IMR-90 (cell line): ENCODE data around the gene CEACAM3.

ENCODE experiments used
- BHLHE40 ChIP-seq: fragments of 150-350 bp; IDR thresholded peaks from 2 replicates; pipeline ENCODE4 v1.6.1; 2016; ENCODE audit warnings: mild to moderate bottlenecking, low read depth, low read length
- CEBPB ChIP-seq: IDR thresholded peaks from 2 replicates; pipeline ENCODE4 v1.6.1; 2012; ENCODE audit warnings: low read depth, low read length, improper control_type of control experiment
- CTCF ChIP-seq: conservative IDR thresholded peaks from 2 replicates; pipeline ENCODE4 v1.5.1; 2012; ENCODE audit warnings: mild to moderate bottlenecking, low read depth, low read length, improper control_type of control experiment
- ELK1 ChIP-seq: fragments of 150-350 bp; IDR thresholded peaks from 2 replicates; pipeline ENCODE4 v1.6.1; 2016; ENCODE audit warnings: low read depth, mild to moderate bottlenecking, low read length, moderate library complexity, borderline replicate concordance
- MXI1 ChIP-seq: IDR thresholded peaks from 2 replicates; pipeline ENCODE4 v1.6.1; 2012; ENCODE audit warnings: low read depth, mild to moderate bottlenecking, low read length, moderate library complexity, borderline replicate concordance
- POLR2A ChIP-seq: IDR thresholded peaks from 2 replicates; pipeline ENCODE4 v1.6.1; 2012; ENCODE audit warnings: mild to moderate bottlenecking, low read depth, low read length
- RCOR1 ChIP-seq: IDR thresholded peaks from 2 replicates; pipeline ENCODE4 v1.6.1; 2012; ENCODE audit warnings: mild to moderate bottlenecking, low read length, improper control_type of control experiment; ENCODE audit not compliant: insufficient replicate concordance
- USF2 ChIP-seq: fragments of 150-350 bp; IDR thresholded peaks from 2 replicates; pipeline ENCODE4 v1.6.1; 2017; ENCODE audit warnings: mild to moderate bottlenecking, antibody characterized with exemption, low read length, low read depth

- TF ChIP-seq ELK1 (no peak), MXI1 (no peak), CTCF (no peak), CEBPB (no peak), USF2 (no peak), POLR2A (no peak), RCOR1 (no peak), BHLHE40 (no peak)
These were observed 41.8 kb downstream of the CEACAM3 start for GRCh38 chr19:41837981-41838708.
